ENCODE results near the gene GSKIP.
"Not testable (repeated sequence)": the region's sequence is repeated elsewhere in the genome, so short reads cannot be mapped to it uniquely, and the experiment has no call there.

The GSKIP gene

DNA sequence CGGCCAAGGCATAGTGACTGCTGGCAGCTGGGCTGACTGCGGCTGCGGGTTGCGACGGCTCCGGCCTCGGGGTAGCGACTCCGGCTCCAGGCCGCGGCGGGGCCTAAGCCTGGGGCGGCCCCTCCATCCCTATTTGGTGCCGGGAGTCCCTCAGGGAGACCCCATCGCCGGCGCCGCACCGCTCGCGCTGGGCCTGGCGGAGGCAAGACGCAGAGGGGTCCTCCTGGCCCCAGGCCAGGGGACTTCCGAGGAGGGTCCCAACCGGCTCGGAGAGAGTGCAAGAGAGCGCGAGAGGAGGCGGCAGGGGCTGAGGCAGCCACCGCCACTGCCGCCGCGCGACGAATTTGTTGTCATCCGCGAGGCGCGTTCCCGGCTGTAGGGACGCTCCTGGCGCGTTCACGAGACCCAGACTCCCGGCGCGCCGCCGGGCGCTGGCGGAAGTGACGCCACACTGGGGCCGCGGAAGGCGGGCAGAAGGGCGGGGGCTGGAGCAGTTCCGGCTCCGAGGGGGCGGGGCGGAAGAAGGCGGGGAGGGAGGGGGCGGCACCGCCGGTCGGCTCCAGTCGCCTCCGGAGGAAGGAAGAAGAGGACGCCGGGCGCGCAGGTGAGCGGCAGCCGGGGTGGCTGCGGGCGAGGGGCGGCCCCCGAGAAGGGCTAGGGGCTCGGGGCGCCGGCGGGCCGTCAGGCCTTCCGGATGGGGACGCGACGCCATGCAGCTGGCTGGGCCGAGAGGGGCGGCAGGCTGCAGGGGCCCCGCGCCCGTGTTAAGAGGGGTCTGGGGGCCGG, at the start of gene GSKIP, which contains the start of gene ATG2B:
TSS of gene GSKIP (plus strand) at position 562 of the 786 bp plus-strand sequence. CDS start 18,722 bp downstream, outside the sequence.
TSS of gene ATG2B (minus strand) at position 377 of the 786 bp plus-strand sequence. CDS start at position 12, 365 bp downstream.
- peak; percentile 61 to 84 for DNase-seq

DNA sequence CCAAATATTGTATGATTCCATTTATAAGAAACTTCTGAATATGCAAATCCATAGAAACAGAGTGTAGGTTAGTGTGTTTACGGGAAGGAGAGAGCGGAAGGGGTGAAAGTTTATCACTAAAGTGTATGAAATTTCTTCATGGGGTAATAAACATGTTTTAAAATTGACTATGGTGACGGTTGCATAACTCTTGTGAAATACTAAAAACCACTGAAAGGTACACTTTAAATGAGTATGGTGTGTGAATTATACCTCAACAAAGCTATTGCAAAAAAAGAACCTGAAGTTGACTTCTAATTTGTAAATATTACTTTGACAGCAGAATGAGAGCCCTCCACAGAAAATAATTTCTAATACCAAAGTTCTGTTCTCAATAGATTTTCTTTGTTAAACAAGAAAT, 47.2 kb upstream of the GSKIP start:
- no peak for DNase-seq

DNA sequence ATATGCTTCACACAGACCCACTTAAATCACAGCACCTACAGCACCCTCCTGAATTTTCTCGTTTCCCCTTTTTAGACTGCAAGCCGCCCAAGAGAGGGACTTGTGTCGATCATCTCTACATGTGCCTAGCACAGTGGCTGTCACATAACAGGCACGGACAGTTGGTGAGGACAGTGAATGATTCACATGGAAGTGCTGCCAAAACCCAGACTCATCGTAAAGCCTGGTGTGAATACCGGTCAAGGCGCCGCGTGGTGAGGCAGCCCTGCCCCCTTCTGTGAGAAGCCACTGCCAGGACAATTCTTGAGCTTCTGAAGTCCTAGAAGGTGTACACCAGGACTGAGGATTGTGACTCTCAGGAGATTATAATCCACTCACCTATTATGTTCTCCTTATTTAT, 44.5 kb upstream of the GSKIP start:
- DNase-seq, result no peak

GRCh38 chr14:96320605-96321004, 42.7 kb upstream of the GSKIP start:
- DNase-seq, result no peak

DNA sequence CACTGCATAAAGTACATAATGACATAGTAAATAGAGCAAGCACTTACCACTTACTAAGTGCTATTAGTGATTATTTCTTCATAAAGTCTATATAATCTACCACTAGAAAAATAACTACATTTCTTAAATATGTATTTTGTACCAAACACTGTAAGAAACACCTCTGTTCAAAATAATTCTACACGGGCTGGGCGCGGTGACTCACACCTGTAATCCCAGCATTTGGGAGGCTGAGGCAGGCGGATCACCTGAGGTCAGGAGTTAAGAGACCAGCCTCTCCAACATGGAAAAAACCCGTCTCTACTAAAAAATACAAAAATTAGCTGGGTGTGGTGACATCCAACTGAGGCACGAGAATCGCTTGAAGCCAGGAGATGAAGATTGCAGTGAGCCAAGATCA, 39.1 kb upstream of the GSKIP start:
- no peak for DNase-seq

GRCh38 chr14:96338551-96338950, 24.8 kb upstream of the GSKIP start:
- no peak for DNase-seq

- DNase-seq, result no peak
Measured at GRCh38 chr14:96341323-96341722, 22.0 kb upstream of the GSKIP start.

DNA sequence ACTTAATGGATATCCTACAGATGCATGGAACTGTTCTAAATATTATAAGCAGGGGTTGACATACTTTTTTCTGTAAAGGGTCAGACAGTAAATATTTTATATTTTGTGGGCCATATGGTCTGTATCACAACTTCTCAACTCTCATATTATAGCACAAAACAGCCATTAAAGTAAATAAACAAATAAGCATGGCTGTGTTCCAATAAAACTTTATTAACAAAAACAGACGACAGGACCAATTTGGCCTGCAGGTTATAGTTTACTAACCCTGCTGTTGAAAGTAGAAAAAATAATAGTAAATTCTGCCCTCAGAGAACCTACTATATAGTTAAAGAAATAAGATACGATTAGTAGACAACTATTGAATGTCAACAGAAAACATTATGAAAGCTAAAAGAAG, 17.7 kb upstream of the GSKIP start:
- DNase-seq, result no peak

DNA sequence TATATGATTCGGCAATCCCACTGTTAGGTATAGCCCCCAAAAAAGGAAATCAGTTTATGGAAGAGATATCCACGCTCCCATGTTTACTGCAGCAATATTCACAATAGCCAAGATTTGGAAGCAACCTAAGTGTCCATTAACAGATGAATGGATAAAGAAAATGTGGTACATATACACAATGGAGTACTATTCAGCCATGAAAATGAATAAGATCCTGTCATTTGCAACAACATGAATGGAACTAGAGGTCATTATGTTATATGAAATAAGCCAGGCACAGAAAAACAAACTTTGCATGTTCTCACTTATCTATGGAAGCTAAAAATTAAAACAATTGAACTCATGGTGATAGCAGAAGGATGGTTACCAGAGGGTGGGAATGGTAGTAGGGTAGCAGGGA, 15.4 kb upstream of the GSKIP start:
- DNase-seq, result not testable (repeated sequence)

- DNase-seq, result no peak
Measured at GRCh38 chr14:96349286-96350075, 13.8 kb upstream of the GSKIP start.

- no peak for DNase-seq
Measured at GRCh38 chr14:96351986-96352385, 11.3 kb upstream of the GSKIP start.

DNA sequence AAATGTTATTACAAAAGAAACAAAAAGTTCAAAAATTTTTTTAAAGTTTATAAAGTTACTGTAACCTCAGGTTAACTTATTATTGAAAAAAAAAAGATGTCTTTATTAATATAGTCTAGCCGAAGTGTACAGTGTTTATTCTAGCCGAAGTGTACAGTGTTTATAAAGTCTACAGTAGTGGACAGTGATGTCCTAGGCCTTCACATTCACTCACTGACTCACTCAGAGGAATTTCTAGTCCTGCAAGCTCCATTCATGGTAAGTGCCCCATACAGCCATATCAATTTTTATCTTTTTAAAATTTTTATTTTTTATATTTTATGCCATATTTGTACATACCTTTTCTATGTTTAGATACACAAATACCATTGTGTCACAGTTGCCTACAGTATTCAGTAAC, 10.6 kb upstream of the GSKIP start:
- no peak for DNase-seq

DNA sequence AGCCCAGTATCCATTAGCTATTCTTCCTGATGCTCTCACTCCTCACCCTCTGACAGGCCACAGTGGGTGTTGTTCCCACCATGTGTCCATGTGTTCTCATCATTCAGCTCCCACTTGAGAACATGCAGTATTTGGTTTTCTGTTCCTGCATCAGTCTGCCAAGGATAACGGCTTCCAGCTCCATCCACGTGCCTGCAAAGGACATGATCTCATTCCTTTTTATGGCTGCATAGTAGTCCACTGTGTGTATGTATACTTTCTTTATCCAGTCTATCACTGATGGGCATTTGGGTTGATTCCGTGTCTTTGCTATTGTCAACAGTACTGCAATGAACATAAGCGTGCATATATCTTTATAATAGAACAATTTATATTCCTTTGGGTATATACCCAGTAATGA, 9.1 kb upstream of the GSKIP start:
- no peak for DNase-seq

- DNase-seq, result no peak
Measured at GRCh38 chr14:96357216-96357615, 6.1 kb upstream of the GSKIP start.

DNA sequence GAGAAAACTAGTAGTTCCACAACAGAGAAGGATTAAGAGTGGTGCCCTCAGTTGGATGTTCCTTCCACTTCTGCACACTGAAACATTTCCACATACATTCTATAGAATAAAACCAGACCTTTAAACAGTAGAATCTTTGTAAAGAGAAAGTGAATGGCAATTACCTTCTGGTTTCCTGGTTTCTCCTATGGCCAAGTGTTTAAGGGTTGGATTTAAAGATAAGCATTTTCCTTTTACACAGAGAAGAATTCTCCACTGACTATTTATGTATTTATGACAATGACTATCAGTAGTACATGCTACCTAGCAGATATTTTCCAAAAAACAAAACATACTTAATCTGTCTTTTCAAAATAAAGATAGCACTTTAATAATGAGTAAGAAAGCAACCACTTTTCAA, 3.4 kb upstream of the GSKIP start:
- no peak for DNase-seq

DNA sequence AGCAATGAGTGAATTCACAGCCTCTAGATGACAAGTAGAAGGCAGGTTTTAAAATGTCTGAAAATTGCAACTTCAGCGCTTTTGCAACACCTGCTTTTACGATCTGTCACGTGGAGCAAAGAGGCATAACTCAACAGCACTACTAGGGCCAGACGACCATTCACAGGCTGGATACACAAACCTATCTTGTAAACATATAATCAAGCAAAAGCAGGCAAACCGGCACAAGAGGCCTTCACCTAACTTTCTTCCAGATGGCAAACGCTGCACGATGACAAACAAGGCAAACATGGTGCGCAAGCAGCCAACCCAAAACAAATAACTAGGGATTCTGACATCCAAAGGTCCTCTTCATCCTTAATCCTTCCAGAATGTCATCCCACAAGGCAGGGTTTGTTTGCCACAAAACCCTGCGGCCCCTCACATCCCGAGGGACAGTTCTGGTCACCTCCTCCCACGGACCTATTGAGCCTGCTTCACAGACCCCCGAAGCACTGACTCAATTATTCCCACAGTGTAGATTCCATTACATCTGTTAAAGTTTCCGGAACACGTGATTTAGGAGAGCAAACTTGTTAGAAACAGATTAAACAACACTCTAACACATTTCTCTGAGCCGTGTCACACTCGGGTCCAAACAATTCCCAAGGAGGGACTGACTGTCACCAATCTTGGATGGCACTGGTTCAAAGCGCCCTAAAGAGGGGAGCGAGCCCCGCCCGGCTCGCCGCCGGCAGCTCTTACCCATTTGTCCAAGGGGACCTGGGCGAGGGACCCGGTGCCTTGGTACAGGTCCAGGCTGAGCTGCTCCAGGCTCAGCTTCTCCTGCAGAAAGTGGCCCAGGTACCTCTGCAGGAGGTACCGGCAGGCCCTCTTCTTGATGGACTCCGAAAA, 1.0 kb upstream of the GSKIP start:
- peak; percentile 19 to 72 for DNase-seq

GRCh38 chr14:96363751-96364336, 518 bp downstream of the GSKIP start:
- peak in 1 of 2 experiments; percentile 4 for DNase-seq

GRCh38 chr14:96364962-96365361, 1.6 kb downstream of the GSKIP start:
- no peak for DNase-seq

DNA sequence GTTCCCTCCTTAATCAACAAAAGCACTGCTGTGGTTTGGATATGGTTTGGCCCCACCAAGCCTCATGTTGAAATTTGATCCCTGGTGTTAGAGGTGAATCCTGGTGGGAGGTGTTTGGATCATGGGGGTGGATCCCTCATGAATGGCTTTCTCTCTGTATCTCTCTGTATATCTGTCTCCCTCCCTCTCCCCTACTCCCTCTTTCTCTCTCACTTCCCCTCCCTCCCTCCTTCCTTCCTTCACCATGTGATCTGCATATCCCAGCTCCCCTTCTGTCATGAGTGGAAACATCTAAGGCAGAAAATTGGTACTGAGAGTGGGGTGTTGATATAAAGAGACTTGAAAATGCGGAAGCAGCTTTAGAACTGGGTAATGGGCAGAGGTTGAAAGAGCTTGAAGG, 5.2 kb downstream of the GSKIP start:
- no peak for DNase-seq

DNA sequence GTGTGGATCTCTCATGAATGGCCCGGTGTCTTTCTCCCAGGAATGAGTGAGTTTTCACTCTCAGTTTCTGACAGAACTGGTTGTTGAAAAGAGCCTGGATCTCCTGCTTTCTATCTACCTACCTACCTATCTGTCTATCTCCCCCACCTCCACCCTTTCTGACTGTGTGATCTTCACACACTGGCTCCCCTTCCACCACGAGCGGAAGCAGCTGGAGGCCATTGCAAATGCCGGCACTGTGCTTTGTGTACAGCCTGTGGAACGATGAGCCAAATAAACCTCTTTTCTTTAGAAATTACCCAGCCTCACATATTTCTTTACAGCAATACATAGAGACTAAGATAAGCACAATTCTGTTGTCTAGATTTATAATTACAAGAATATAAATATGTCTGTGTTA, 7.2 kb downstream of the GSKIP start:
- DNase-seq, result no peak

GRCh38 chr14:96373538-96373937, 10.2 kb downstream of the GSKIP start:
- no peak for DNase-seq

GRCh38 chr14:96376093-96376492, 12.8 kb downstream of the GSKIP start:
- no peak for DNase-seq

GRCh38 chr14:96380735-96381134, 17.4 kb downstream of the GSKIP start:
- DNase-seq, result no peak

All from SW 1271 (cell line).